Measurements from ENCODE around the gene ECM2.
A peak's percentile ranks its signal among the peaks of the same experiment; 100 is the strongest.

Gene ECM2

DNA sequence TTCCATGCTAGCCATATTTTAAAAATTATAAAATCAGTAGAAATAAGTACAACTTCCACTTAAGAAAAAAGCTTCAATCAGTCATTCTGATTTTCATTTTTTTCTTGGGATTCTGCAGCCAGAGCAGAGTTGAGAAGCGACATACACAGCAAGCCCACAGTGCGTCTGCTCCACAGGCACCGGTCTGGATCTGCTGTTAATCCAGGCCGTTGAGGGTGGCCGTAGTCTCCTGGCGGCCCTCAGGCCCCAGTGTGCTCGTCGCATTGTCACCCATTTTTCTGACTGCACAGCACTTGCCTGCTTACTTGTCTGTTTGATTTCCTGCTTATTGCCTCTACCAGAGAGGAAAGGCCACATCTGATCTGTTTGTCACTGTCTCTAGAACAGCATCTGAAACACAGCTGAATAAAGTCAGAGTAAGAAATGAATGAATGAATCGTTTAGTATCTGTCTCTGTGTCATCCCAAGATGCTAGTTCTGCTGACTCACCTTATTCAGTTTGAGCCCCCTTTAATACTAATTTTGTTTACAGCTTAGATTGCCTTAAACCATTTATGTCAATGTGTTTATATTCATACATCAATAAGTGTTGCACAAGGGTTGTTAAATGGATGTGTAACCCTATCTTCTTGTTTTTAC lies 41.9 kb downstream of the ECM2 start:
- TF ChIP-seq, protein P1, sequence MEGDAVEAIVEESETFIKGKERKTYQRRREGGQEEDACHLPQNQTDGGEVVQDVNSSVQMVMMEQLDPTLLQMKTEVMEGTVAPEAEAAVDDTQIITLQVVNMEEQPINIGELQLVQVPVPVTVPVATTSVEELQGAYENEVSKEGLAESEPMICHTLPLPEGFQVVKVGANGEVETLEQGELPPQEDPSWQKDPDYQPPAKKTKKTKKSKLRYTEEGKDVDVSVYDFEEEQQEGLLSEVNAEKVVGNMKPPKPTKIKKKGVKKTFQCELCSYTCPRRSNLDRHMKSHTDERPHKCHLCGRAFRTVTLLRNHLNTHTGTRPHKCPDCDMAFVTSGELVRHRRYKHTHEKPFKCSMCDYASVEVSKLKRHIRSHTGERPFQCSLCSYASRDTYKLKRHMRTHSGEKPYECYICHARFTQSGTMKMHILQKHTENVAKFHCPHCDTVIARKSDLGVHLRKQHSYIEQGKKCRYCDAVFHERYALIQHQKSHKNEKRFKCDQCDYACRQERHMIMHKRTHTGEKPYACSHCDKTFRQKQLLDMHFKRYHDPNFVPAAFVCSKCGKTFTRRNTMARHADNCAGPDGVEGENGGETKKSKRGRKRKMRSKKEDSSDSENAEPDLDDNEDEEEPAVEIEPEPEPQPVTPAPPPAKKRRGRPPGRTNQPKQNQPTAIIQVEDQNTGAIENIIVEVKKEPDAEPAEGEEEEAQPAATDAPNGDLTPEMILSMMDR (IDR thresholded peaks at IDR 0.05; ENCODE audit: low read length, missing control alignments), result no peak
- no peak for DNase-seq (ENCODE audit: low read depth)
- no peak overlapping the region for H3K4me3 ChIP-seq (replicated peaks; ENCODE audit: low read depth, low read length)

DNA sequence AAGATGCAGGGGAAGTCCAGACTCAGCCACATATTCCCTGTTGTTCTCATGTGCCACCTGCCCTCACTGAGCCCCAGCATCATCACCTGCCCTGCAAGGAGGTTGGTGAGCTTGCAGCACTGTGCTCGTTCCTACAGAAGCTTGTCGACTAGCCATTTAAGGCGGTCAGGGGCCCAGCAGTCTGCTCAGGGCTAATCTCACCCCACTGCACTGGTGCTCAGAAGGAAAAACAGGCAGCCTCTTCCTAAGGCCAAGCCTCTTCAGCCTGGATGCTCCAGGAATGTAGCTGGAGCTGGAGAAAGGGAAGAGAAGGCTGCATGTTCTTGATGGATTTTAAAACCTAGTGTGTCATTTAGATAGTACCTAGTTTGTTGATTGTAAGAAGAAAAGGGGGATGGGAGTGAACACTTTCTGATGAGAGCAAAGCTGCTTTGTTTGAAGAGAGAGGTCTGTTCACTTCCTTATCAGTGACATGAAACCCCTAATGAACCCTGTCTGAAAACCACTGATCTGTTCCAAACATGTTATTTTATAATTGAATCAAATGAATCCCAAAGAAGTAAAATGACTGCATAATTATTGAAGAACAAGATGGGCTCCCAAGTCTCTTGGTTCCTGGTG lies 42.9 kb downstream of the ECM2 start:
- no peak overlapping the region for H3K4me3 ChIP-seq (replicated peaks; ENCODE audit: low read depth, low read length)
- TF ChIP-seq, protein P1 (IDR thresholded peaks at IDR 0.05; ENCODE audit: low read length, missing control alignments), result no peak
- no peak for DNase-seq (ENCODE audit: low read depth)

DNA sequence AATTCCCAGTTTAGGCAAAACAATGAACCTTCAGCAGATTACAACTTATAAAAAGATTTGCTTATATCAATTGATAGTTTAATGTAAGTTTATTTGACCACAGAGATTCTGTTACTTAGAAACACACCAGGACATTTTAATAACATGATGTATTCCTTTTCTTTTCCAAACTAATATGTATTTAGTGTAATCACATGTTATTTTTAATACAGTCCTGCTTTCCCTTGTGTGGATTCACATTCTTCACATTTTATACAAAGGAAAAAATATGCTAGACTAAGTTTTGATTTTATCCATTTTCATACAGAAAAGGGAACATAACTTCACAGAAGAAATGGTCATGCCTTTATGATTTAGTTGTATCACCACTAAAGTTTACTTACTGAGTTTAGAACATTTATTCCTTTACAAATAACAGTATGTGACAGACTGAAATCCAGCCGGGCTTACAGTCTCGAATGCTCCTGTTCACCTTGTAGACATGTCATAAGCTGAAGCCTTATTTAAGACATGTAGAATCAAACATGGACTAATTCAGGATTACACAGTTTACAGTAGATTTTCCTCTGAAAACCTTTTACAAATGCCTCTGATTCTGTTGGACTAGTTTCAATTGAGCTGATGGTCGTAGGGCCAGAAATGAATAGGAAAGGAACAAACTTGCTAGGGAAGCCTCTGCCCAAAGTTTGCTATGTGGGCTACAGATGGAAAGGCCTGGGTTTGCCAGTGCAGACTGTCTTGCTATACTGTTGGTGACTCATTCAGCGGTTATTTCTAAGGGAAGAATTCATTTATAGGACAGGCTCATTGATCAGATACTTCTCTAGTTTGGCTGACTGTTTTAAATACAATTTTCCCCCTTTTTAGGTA lies 46.9 kb downstream of the ECM2 start:
- no peak for DNase-seq (ENCODE audit: low read depth)
- H3K4me3 ChIP-seq (replicated peaks; ENCODE audit: low read depth, low read length), result no peak overlapping the region
- TF ChIP-seq, protein P1 (IDR thresholded peaks at IDR 0.05; ENCODE audit: low read length, missing control alignments), result no peak

DNA sequence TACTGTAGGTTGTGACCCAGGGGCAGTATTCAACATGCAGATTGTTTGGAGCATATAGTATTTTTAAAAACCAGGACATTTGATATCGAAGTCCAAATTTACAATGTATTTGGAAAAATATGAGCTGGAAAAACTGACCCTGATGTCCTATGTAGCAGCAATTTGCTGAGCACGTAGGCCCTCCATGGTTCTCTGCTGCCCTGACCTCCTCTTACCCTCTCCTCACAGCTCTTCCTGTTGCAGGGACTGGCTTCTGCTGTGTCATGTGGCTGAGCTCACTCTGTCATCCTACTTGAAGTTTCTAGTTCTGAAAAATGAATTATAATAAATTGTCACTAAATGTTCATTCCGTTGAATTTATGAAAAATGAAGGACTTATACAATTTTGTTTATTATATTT lies 49.4 kb downstream of the ECM2 start:
- TF ChIP-seq, protein P1 (IDR thresholded peaks at IDR 0.05; ENCODE audit: low read length, missing control alignments), result no peak
- DNase-seq (ENCODE audit: low read depth), result no peak

DNA sequence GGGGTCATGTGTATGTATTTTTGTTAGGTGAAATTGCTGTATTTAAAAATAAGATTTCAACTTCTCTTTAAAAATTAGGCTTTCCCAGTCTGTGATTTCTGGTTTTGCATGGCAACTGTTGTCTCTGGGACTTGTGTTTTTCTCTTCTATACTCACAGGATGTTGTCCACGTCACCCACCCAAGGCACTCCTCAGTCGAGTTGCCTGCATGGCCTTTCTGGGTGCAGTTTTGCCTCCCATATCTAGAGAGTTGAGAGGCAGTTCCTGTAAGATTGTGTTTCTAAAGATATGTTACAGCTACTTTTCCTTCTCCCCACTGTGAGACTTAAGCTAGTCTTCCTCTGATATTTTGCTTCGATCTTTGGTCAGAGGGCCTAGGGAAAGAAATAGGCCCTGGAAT lies 51.2 kb downstream of the ECM2 start:
- H3K4me3 ChIP-seq (replicated peaks; ENCODE audit: low read depth, low read length), result no peak overlapping the region
- TF ChIP-seq, protein P1 (IDR thresholded peaks at IDR 0.05; ENCODE audit: low read length, missing control alignments), result no peak
- no peak for DNase-seq (ENCODE audit: low read depth)

More for the DNA sequence above, 49.4 kb downstream of the ECM2 start:
- no peak overlapping the region for H3K4me3 ChIP-seq (replicated peaks; ENCODE audit: low read depth, low read length)

DNA sequence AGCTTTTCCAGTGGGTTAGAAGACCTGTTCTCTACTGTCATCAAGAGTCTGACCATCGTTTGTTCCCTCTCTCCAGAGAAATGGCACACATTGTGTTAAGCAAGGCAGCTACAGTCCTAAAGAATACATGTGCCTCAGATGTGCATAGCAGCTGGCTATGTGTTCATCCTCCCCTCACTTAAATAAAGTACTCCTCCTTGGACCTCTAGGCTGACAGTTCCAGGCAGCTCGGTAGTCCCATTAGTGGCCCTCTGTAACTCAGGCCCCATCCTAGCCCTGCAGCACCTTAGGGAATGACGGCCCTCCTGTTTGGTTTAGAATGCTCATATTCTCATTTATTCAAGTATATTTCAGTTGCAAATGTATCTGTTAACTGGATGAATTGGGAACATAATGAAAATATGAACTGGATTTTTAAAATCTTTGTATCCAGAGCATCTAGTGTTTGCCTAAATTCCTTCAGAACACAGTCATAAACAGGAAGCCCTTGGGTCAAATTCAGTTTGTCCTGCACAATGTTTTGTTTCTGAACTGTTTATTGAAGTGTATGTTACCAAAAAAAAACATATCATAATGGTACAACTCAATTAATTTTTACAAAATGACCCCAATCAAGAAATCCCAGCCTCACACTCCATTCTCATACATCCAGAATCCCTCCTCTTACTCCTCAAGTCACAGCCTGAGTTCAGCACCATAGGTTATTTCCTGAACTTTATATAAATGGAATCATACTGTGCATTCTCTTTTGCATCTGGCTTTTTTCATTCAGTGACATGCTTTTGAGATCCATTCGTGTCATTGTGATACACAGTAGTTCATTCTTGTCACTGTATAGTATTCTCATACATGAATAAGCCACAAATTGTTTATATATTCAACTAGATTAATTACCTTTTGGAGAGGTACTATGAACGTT lies 51.9 kb downstream of the ECM2 start:
- TF ChIP-seq, protein P1 (IDR thresholded peaks at IDR 0.05; ENCODE audit: low read length, missing control alignments), result no peak
- DNase-seq (ENCODE audit: low read depth), result peak; percentile 50
- no peak overlapping the region for H3K4me3 ChIP-seq (replicated peaks; ENCODE audit: low read depth, low read length)
